Measurements from ENCODE around the gene SLC2A4RG. TPM values are rescaled to one million over a fixed set of nuclear protein-coding genes. Genes with fewer than 3 reads are reported as not detected.
A peak's percentile ranks its signal among the peaks of the same experiment; 100 is the strongest.

SLC2A4RG gene, protein sequence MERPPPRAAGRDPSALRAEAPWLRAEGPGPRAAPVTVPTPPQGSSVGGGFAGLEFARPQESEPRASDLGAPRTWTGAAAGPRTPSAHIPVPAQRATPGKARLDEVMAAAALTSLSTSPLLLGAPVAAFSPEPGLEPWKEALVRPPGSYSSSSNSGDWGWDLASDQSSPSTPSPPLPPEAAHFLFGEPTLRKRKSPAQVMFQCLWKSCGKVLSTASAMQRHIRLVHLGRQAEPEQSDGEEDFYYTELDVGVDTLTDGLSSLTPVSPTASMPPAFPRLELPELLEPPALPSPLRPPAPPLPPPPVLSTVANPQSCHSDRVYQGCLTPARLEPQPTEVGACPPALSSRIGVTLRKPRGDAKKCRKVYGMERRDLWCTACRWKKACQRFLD
- polyA plus RNA-seq (2012; ENCODE audit: insufficient read depth, insufficient read length, low read depth), result 89.5 TPM

DNA sequence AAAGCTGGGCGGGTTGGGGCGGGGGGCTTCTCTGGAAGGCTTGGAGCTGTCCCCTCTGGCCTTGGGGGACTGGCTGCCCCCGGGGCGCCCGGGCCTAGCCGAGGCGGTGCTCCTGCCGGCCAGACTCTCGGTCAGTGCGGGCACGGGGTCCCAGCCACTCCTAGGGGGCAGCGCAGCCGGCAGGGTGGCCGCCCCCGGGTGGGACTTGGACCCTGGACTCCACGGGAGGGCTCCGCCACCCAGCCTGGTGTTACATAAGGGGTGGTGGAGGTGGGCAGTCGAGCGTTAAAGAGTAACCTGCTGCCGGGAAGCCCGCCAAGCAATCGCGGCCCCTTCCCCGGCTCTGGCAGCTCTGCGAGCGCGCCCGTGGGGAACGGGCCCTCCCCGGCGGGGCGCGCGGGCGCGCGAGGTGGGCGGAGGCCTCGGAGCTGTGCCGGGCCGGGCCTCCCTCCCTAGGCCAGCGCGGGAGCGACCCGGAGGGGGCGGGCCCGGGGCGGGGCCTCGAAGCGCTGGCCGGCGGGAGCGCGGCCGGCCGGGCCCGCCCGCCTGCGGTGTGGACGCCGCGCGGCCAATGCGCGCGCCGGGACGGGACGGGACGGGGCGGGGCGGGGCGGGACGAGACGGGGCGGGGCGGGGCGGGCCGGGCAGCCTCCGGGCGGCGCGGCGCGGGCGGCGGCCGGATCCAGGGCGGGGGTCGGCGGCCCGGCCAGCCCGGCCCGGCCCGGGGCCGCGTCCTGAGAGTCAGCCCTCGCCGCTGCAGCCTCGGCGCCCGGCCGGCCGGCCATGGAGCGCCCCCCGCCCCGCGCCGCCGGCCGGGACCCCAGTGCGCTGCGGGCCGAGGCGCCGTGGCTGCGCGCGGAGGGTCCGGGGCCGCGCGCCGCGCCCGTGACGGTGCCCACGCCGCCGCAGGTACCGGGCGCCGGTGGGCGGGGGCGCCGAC is at the start of gene SLC2A4RG:
SLC2A4RG (plus strand) TSS at position 647 of the 940 bp plus-strand sequence; CDS start at position 784, 137 bp downstream.
- Histone ChIP-seq H3K4me1 (peaks cover 3% of the 10 kb centered on the region), H3K36me3 (peaks cover 26% of the 10 kb centered on the region), H3K4me3 (ENCODE audit: low read depth, low read length) (peak within 1 kb of the TSS; percentile 72), H3K27me3 (peaks cover 3% of the 10 kb centered on the region; the same call in 1 of the 2 replicates), H3K9me3 (no peaks in the 10 kb centered on the region)
- TF ChIP-seq, protein P1, sequence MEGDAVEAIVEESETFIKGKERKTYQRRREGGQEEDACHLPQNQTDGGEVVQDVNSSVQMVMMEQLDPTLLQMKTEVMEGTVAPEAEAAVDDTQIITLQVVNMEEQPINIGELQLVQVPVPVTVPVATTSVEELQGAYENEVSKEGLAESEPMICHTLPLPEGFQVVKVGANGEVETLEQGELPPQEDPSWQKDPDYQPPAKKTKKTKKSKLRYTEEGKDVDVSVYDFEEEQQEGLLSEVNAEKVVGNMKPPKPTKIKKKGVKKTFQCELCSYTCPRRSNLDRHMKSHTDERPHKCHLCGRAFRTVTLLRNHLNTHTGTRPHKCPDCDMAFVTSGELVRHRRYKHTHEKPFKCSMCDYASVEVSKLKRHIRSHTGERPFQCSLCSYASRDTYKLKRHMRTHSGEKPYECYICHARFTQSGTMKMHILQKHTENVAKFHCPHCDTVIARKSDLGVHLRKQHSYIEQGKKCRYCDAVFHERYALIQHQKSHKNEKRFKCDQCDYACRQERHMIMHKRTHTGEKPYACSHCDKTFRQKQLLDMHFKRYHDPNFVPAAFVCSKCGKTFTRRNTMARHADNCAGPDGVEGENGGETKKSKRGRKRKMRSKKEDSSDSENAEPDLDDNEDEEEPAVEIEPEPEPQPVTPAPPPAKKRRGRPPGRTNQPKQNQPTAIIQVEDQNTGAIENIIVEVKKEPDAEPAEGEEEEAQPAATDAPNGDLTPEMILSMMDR (IDR thresholded peaks at IDR 0.05; ENCODE audit: low read depth, low read length), result no peak
- DNase-seq, result peak; percentile 85

DNA sequence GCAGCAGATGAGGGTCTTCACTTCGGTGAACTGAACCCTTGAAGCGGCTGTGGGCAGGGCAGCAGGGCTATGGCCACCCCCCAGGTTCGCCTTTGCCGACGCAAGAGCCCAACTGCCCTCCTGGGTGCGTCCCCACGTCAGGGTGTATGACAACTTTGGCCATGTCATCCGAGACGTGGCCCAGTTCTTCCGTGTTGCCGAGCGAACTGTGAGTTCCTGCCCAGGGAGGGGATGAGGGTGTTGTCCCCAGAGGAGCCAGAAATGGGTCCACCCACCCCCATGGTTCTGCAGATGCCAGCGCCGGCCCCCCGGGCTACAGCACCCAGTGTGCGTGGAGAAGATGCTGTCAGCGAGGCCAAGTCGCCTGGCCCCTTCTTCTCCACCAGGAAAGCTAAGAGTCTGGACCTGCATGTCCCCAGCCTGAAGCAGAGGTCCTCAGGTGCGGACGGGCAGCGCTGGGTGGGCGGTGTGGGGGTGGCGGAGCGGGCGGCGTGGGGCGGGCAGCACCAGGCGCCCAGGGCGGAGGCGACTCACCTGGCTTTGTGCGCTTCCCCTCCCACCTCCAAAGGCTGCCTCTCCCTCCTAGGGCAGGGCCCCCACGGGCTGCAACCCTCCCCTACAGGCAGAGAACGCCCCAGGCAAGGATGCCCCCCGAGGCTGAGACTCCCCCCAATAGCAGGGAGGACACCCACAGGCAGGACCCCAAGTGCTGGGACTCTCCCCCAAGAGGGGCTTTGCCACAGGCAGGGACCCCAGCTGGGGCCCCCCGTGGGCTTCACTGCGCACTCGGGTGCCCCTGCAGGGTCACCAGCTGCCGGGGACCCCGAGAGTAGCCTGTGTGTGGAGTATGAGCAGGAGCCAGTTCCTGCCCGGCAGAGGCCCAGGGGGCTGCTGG is 49.3 kb upstream of the SLC2A4RG start:
- TF ChIP-seq, protein P1 (IDR thresholded peaks at IDR 0.05; ENCODE audit: low read depth, low read length), result no peak
- Histone ChIP-seq H3K4me1 (no peaks in the 10 kb centered on the region), H3K4me3 (ENCODE audit: low read depth, low read length) (no peak overlapping the region), H3K27me3 (no peaks in the 10 kb centered on the region), H3K36me3 (peaks cover 9% of the 10 kb centered on the region), H3K9me3 (no peaks in the 10 kb centered on the region)
- DNase-seq, result no peak

DNA sequence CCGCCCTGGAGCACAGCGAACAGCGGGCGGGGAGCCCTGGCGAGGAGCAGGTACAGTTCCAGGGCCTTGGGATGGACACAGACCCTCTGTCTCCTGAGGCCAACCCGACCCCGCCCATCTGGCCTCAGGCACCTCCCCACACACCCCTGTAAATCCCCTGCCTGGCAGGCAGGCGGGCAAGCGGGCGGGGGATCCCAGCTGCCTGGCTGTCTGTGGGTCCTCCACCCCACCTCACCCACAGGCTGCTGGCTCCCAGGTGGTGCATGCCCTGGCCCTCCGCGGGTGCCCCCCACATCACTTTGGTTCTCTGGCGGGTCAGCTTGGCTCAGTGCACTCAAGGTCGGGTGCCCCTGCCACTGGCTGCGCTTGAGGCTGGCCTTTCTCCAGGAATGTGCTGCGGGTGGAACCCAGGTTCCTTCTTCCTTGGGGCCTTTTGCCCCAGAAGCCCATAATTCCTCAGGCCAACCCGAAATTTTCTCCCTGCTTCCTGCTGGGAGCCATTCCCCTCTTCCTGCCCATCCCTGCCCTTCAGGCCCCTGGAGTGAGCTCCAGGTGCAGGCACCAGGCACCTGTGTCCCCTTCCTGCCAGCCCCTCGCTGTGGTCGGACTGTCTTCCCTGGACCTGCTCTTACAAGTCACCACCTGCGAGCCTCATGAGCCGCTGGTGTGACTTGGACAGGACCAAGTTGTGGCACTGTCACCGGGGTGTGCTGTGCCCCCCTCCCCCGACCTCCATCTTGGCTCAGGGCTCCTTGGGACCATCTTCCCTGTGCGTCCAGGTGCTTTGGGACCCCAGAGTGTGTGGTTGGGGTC is 48.5 kb upstream of the SLC2A4RG start:
- DNase-seq, result no peak
- Histone ChIP-seq H3K9me3 (no peaks in the 10 kb centered on the region), H3K4me1 (no peaks in the 10 kb centered on the region), H3K27me3 (no peaks in the 10 kb centered on the region), H3K4me3 (ENCODE audit: low read depth, low read length) (no peak overlapping the region), H3K36me3 (peaks cover 2% of the 10 kb centered on the region)
- TF ChIP-seq, protein P1 (IDR thresholded peaks at IDR 0.05; ENCODE audit: low read depth, low read length), result no peak

DNA sequence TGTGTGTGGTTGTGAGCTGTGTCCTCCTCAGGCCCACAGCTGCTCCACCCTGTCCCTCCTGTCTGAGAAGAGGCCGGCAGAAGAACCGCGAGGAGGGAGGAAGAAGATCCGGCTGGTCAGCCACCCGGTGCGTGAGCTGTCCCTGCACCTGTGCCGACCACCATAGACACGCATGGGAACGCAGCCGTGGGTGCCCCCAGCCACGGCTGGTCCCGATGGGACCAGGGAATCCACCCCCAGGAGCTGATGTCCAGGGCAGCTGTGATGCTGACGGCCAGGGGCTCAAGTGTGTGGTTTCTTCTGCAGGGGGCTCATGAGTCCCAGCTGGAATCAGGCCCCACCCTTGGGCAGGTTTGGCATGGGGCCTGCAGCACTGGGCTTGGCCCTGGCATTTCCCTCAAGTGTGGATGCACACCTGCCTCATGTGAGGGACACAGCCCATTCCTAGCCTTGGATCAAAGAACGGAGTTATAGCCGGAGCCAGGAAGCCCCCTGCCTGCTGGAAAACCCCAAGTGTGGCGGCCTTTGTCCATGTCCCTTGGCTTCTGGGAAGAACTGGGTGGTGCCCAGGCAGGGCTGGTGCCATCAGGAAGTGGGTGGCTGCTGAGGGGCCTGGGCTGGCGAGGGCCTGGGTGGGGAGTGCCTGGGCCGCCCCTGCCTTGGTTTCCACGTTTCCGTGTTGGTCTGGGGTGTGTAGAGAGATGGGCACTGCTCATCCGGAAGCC is 47.7 kb upstream of the SLC2A4RG start:
- Histone ChIP-seq H3K4me3 (ENCODE audit: low read depth, low read length) (no peak overlapping the region), H3K4me1 (peaks cover 4% of the 10 kb centered on the region), H3K27me3 (no peaks in the 10 kb centered on the region), H3K9me3 (no peaks in the 10 kb centered on the region), H3K36me3 (no peaks in the 10 kb centered on the region; the same call in 1 of the 2 replicates)
- TF ChIP-seq, protein P1 (IDR thresholded peaks at IDR 0.05; ENCODE audit: low read depth, low read length), result no peak
- DNase-seq, result no peak

Measured in BE2C (cell line).